H1 (cell line): ENCODE results near the gene CBFB. TPM values are rescaled to one million over a fixed set of nuclear protein-coding genes. Genes with fewer than 3 reads are reported as not detected.

Source experiments
- CTCF ChIA-PET: fragments of 300-600 bp; sonication (Branson Sonifier 250); formaldehyde crosslinking; loops from one replicate; lab custom pipeline; 2021; ENCODE audit not compliant: partially characterized antibody; lab: Charles Lee
- POLR2A ChIA-PET: fragments of 300-600 bp; sonication (Branson Sonifier 250); formaldehyde crosslinking; loops from one replicate; lab custom pipeline; 2021; ENCODE audit warnings: inconsistent platforms; ENCODE audit not compliant: partially characterized antibody; lab: Charles Lee
- DNase-seq, 2 experiments: peaks; one replicate each; pipeline versions ENCODE4 v3.0.0 to v3.0.0-alpha.2; 2010 to 2022; ENCODE audit warnings: low spot score in 2 of 2, low read depth in 1 of 2, mixed read lengths in 1 of 2
- FAIRE-seq: peaks from 2 replicates; lab custom pipeline; 2011; peaks lifted over from hg19 to GRCh38; lab: Jason Lieb, UNC
- H2AFZ ChIP-seq: 2 replicates; pipeline ENCODE4 v1.8.1; 2012; ENCODE audit warnings: low read length, inconsistent platforms
- H2AK5ac ChIP-seq: 2 replicates; pipeline ENCODE4 v1.6.1; 2013; ENCODE audit warnings: low read depth, low read length
- H2BK120ac ChIP-seq: replicated peaks from 2 replicates; pipeline ENCODE3; 2013; ENCODE audit warnings: low read depth, low read length, inconsistent platforms
- H2BK12ac ChIP-seq: 2 replicates; pipeline ENCODE4 v1.6.1; 2013; ENCODE audit warnings: low read depth, low read length
- H2BK15ac ChIP-seq: 2 replicates; pipeline ENCODE4 v1.6.1; 2013; ENCODE audit warnings: low read length
- H2BK20ac ChIP-seq: 2 replicates; pipeline ENCODE4 v1.6.1; 2013; ENCODE audit warnings: low read length
- H2BK5ac ChIP-seq: 2 replicates; pipeline ENCODE4 v1.6.1; 2013; ENCODE audit warnings: low read depth, low read length
- H3K14ac ChIP-seq: 2 replicates; pipeline ENCODE4 v1.6.1; 2013; ENCODE audit warnings: inconsistent platforms; ENCODE audit not compliant: insufficient read length
- H3K18ac ChIP-seq: 2 replicates; pipeline ENCODE4 v1.6.1; 2013; ENCODE audit warnings: low read length; ENCODE audit errors: extremely low read depth
- H3K23ac ChIP-seq: 2 replicates; pipeline ENCODE4 v1.6.1; 2013; ENCODE audit warnings: inconsistent platforms; ENCODE audit not compliant: insufficient read length
- H3K23me2 ChIP-seq: 2 replicates; pipeline ENCODE4 v1.6.1; 2013; ENCODE audit warnings: low read depth, low read length
- H3K27ac ChIP-seq: 2 replicates; pipeline ENCODE4 v1.6.1; 2011; ENCODE audit warnings: low read depth, low read length, inconsistent platforms
- H3K27me3 ChIP-seq, 4 experiments: replicated peaks in 1 of 4; 1 replicate in 1 of 4; 2 replicates in 3 of 4; pipeline versions ENCODE4 v1.6.1 to v1.8.1; 2011 to 2013; ENCODE audit warnings: low read length in 3 of 4, mild to moderate bottlenecking in 3 of 4, inconsistent platforms in 2 of 4, mixed read lengths in 2 of 4, moderate library complexity in 1 of 4; ENCODE audit not compliant: control insufficient read depth in 3 of 4, insufficient read depth in 3 of 4; ENCODE audit errors: extremely low read depth in 1 of 4
- H3K36me3 ChIP-seq, 4 experiments: 2 replicates each; pipeline versions ENCODE4 v1.6.1 to v1.8.1; 2011 to 2013; ENCODE audit warnings: mild to moderate bottlenecking in 4 of 4, low read length in 3 of 4, moderate library complexity in 2 of 4, control low read depth in 1 of 4, inconsistent platforms in 1 of 4; ENCODE audit not compliant: insufficient read depth in 4 of 4, control insufficient read depth in 2 of 4
- H3K4ac ChIP-seq: replicated peaks from 2 replicates; pipeline ENCODE3; 2013; ENCODE audit warnings: low read length, low read depth, mixed read lengths, inconsistent platforms; ENCODE audit not compliant: insufficient read length
- H3K4me1 ChIP-seq, 4 experiments: replicated peaks in 1 of 4; 1 replicate in 1 of 4; 2 replicates in 3 of 4; pipeline versions ENCODE4 v1.6.1 to v1.8.1; 2011 to 2013; ENCODE audit warnings: low read length in 3 of 4, inconsistent platforms in 2 of 4, mixed read lengths in 1 of 4; ENCODE audit not compliant: insufficient read depth in 4 of 4, control insufficient read depth in 3 of 4
- H3K4me2 ChIP-seq, 2 experiments: 2 replicates each; pipeline versions ENCODE4 v1.6.1 to v1.8.1; 2011 to 2013; ENCODE audit warnings: low read depth in 2 of 2, low read length in 2 of 2, control low read depth in 1 of 2, inconsistent platforms in 1 of 2, mild to moderate bottlenecking in 1 of 2; ENCODE audit not compliant: insufficient read depth in 1 of 2
- H3K4me3 ChIP-seq, 4 experiments: fragments of 200-600, 300-600 bp in 1 of 4; sonication (generic), shearing (Covaris generic), sonication (Bioruptor Twin) in 1 of 4; 2 replicates each; pipeline versions ENCODE4 v1.5.1 to v1.8.1; 2011 to 2016; ENCODE audit warnings: low read length in 4 of 4, low read depth in 3 of 4, control low read depth in 2 of 4, inconsistent platforms in 2 of 4, mild to moderate bottlenecking in 2 of 4, mixed read lengths in 1 of 4, moderate library complexity in 1 of 4; ENCODE audit not compliant: insufficient read depth in 2 of 4; ENCODE audit errors: extremely low read depth in 1 of 4
- H3K56ac ChIP-seq: replicated peaks from 2 replicates; pipeline ENCODE3; 2013; ENCODE audit warnings: low read depth, mild to moderate bottlenecking, mixed read lengths, low read length, inconsistent platforms; ENCODE audit not compliant: insufficient read length
- H3K79me1 ChIP-seq: 2 replicates; pipeline ENCODE4 v1.6.1; 2013; ENCODE audit warnings: low read depth, low read length, control low read depth
- H3K79me2 ChIP-seq, 2 experiments: 2 replicates each; pipeline versions ENCODE4 v1.6.1 to v1.8.1; 2012 to 2013; ENCODE audit warnings: low read length in 2 of 2, mild to moderate bottlenecking in 2 of 2, inconsistent platforms in 1 of 2; ENCODE audit not compliant: insufficient read depth in 2 of 2, control insufficient read depth in 1 of 2
- H3K9ac ChIP-seq, 4 experiments: replicated peaks in 1 of 4; 1 replicate in 1 of 4; 2 replicates in 3 of 4; pipeline versions ENCODE4 v1.6.1 to v1.8.1; 2011 to 2013; ENCODE audit warnings: low read depth in 3 of 4, low read length in 3 of 4, control low read depth in 2 of 4, mild to moderate bottlenecking in 2 of 4, moderate library complexity in 2 of 4, inconsistent platforms in 1 of 4; ENCODE audit errors: extremely low read depth in 1 of 4
- H3K9me3 ChIP-seq, 2 experiments: 2 replicates each; pipeline versions ENCODE4 v1.6.1 to v1.8.1; 2012 to 2013; ENCODE audit warnings: mild to moderate bottlenecking in 2 of 2, moderate library complexity in 2 of 2, control low read depth in 1 of 2, inconsistent platforms in 1 of 2, low read depth in 1 of 2, low read length in 1 of 2, mixed read lengths in 1 of 2; ENCODE audit not compliant: insufficient read depth in 2 of 2
- H4K20me1 ChIP-seq, 2 experiments: replicated peaks in 1 of 2; 2 replicates each; pipeline versions ENCODE3 to v1.8.1; 2011 to 2013; ENCODE audit warnings: inconsistent platforms in 2 of 2, low read length in 2 of 2, mild to moderate bottlenecking in 1 of 2; ENCODE audit not compliant: insufficient read depth in 2 of 2, control insufficient read depth in 1 of 2
- H4K5ac ChIP-seq: 2 replicates; pipeline ENCODE4 v1.6.1; 2013; ENCODE audit warnings: low read length, low read depth, mixed read lengths, inconsistent platforms; ENCODE audit not compliant: insufficient read length
- H4K8ac ChIP-seq: 2 replicates; pipeline ENCODE4 v1.8.0; 2013; ENCODE audit warnings: mild to moderate bottlenecking, moderate library complexity, low read length, inconsistent platforms; ENCODE audit not compliant: insufficient read depth; ENCODE audit errors: extremely low read depth
- H4K91ac ChIP-seq: replicated peaks from 2 replicates; pipeline ENCODE3; 2013; ENCODE audit warnings: low read length, mixed read lengths, inconsistent platforms; ENCODE audit not compliant: insufficient read length
- CTBP2 ChIP-seq: IDR thresholded peaks from 2 replicates; pipeline ENCODE4 v1.7.0; 2011; ENCODE audit warnings: borderline replicate concordance, mild to moderate bottlenecking, moderate library complexity, mixed read lengths, low read length; ENCODE audit not compliant: insufficient read depth, insufficient read length
- HDAC6 ChIP-seq: IDR thresholded peaks from one replicate; pipeline ENCODE4 v1.7.1; 2012; ENCODE audit warnings: low read depth, mild to moderate bottlenecking, inconsistent platforms, low read length, moderate library complexity
- KDM5A ChIP-seq: fragments of 200-600 bp; IDR thresholded peaks from 2 replicates; pipeline ENCODE4 v1.7.1; 2012; ENCODE audit warnings: mild to moderate bottlenecking, low read length, inconsistent platforms, mixed read lengths
- polyA plus RNA-seq, 7 experiments: library from polyadenylated mRNA; depleted of rRNA in 3 of 7; stranded (reverse) in 5 of 7; unstranded in 2 of 7; fragments of >200 nt in 5 of 7; fragments of 200-250 nt in 2 of 7; gene quantifications; 1 replicate in 5 of 7; 2 replicates in 1 of 7; 4 replicates in 1 of 7; pipeline versions ENCODE4 v1.2.1 to v1.2.3, GENCODE V29; 2011 to 2013; ENCODE audit warnings: missing spikeins in 2 of 7, mixed read lengths in 2 of 7
- total RNA-seq: library from RNA; stranded (reverse); fragmentation: NEBNext Ultra II Directional; extraction: Animal tissue kit (Norgen Biotek cat#: 25700); gene quantifications from 2 replicates; pipeline ENCODE4 v1.2.1, GENCODE V29; 2021

CBFB gene
- total and polyA plus RNA-seq, 2 of the 8 experiments (the other 6 are each of a cell fraction or from before 2014, with no cell fraction given): 11.5 to 31.6 TPM

DNA sequence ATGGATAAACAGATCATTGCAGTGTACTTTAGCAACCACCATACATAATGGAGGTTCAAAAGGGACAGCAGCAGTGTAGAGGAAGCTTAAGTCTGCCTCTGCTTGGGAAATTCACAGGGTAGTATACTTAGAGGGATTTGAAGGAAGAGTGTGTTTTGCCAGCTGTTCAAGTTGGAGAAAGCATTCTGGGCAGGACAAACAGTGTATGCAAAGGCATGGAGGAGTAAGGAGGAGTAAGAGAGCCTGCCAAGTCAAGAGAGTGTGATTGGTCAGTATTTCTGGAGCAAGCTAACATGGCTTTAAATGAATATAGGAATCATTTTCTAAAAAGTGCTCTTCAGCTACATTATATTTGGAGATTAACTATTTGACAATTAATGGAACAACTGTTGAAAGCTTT, 57.9 kb downstream of the CBFB start:
- CTCF ChIA-PET: interaction anchor here (1.0 to 1.5 kb wide), 5 partner anchors 15 to 133 kb away, joined by 3 to 6 read pairs (median 4); no protein-coding TSS in a partner anchor

More for the DNA sequence above, 57.9 kb downstream of the CBFB start:
- no peak overlapping the region for H2BK15ac ChIP-seq
- no peak overlapping the region for H3K9ac ChIP-seq
- no peak overlapping the region for H3K27ac ChIP-seq
- no peak overlapping the region for H4K5ac ChIP-seq
- no peaks in the 10 kb centered on the region for H4K20me1 ChIP-seq
- no peak overlapping the region for H4K91ac ChIP-seq
- H3K23me2 ChIP-seq: no peaks in the 10 kb centered on the region
- H3K79me2 ChIP-seq: no peaks in the 10 kb centered on the region
- no peaks in the 10 kb centered on the region for H3K36me3 ChIP-seq
- POLR2A ChIA-PET: no interaction called here
- H3K4me3 ChIP-seq: no peak overlapping the region
- no peaks in the 10 kb centered on the region for H3K9me3 ChIP-seq
- no peaks in the 10 kb centered on the region for H3K27me3 ChIP-seq
- H3K18ac ChIP-seq: no peak overlapping the region
- H3K4me2 ChIP-seq: no peak overlapping the region
- TF ChIP-seq CTBP2 (no peak), KDM5A (no peak), HDAC6 (no peak)
- H3K4me1 ChIP-seq: no peaks in the 10 kb centered on the region
- no peak overlapping the region for H2AFZ ChIP-seq
- no peak overlapping the region for H3K23ac ChIP-seq
- no peak overlapping the region for H3K4ac ChIP-seq
- no peaks in the 10 kb centered on the region for H3K79me1 ChIP-seq
- DNase-seq: no peak
- FAIRE-seq: no peak
- no peak overlapping the region for H2BK12ac ChIP-seq
- H3K14ac ChIP-seq: no peak overlapping the region
- no peak overlapping the region for H3K56ac ChIP-seq
- no peak overlapping the region for H2BK5ac ChIP-seq
- no peak overlapping the region for H4K8ac ChIP-seq
- no peak overlapping the region for H2AK5ac ChIP-seq
- no peak overlapping the region for H2BK20ac ChIP-seq
- no peak overlapping the region for H2BK120ac ChIP-seq
